ENCODE results near the gene KLHL21. TPM values are rescaled to one million over a fixed set of nuclear protein-coding genes. Genes with fewer than 3 reads are reported as not detected.

Gene KLHL21
- total RNA-seq, result 38.4 and 52.8 TPM in 2 replicates

DNA sequence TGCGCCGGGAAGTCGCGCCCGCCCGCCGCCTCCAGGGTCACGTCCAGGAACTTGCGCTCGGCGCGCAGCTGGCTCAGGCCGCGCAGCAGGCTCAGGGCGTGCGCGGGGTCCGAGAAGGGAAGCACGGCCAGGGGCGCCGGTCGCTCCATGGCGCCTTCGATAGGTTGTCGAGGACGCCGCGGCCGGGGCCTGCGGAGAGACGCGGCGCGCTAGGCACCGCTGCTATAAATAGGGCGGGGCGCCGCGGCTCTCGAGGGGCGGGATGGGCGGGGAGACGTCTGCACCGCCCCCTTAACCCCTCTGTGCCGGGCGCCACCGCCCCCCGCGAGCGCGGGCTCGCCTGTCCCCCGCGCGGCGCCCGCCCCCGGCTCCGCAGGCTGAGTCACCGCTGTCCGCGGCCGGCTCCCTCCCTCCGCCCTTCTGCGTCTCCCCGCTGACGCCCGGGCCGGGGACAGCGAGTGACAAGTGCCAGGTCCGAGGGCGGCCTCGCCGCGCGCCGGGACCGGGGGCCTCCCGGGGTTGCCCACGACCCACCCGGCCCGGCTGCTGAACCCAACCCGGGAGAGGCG is at the start of gene KLHL21:
KLHL21 (minus strand) TSS at position 201 of the 569 bp plus-strand sequence; CDS start at position 149, 52 bp downstream.

DNA sequence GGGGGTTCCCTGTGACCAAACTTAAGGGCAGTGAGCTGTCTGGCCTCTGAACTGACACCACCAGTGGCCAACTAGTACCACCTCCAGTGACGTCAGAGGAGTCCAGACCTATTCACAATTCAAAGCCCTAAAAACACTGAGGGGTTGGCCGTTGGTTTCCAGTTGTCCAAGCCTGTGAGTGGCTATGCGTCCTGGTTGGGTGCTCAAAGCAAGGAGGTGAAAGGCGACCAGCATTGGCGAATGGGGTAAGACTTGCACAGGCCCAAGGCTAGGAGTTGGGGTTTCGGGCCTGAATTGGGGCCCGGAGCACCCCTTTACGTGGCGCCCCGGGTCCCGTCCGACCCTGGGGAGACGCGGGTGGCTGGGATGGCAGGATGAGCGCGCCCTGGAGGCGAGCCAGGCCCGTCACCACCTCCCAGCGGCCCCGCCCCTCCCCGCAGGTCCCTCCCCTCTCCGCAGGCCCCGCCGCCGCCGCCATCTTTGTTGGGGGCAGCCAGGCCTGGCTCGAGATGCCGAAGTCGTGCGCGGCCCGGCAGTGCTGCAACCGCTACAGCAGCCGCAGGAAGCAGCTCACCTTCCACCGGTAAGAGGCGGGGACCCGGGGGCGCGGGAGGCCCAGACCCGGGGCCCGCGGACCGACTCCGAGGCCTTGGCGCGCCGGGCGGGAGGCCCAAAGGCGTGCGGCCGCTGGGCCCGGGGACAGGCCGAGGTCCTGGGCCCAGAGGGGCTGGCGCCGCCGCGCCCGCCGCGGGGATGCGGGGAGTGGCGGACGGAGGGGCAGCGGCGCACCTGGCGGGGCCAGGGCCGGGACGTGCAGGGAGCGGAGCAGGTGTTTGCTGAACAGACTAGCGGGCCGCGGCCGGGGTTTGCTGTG is 22.3 kb upstream of the KLHL21 start, which contains the start of gene THAP3:
THAP3 (plus strand) TSS at position 159 of the 874 bp plus-strand sequence; CDS start at position 510, 351 bp downstream.

GRCh38 chr1:6613361-6614018 is 10.8 kb upstream of the KLHL21 start, which contains the start of gene PHF13:
Gene PHF13, plus strand, starts transcription at chr1:6613731. Its CDS starts 336 bp downstream, at chr1:6614067.

GRCh38 chr1:6579374-6580118 is 23.1 kb downstream of the KLHL21 start, which contains the start of gene ZBTB48:
Gene ZBTB48, plus strand, starts transcription at chr1:6579994. Its CDS starts 616 bp downstream, at chr1:6580610.

GRCh38 chr1:6554907-6555778 is 47.5 kb downstream of the KLHL21 start, which contains the start of gene TAS1R1:
Gene TAS1R1, plus strand, starts transcription at chr1:6555307. Its CDS starts 67 bp downstream, at chr1:6555374.

GRCh38 chr1:6554031-6554906 is 48.4 kb downstream of the KLHL21 start, which contains the start of gene NOL9:
Gene NOL9, minus strand, starts transcription at chr1:6554513. Its CDS starts 11 bp downstream, at chr1:6554502.

Other genes with a start within 250 kb of the KLHL21 start
- 19.2 and 33.7 TPM in 2 replicates for gene ACOT7, start 209.1 kb downstream of the KLHL21 start, total RNA-seq
- gene HES2, start 182.9 kb downstream of the KLHL21 start, total RNA-seq, result 0.12 TPM in 1 of 2 replicates, not detected in the other
- under 0.01 TPM in 1 of 2 replicates, not detected in the other for gene ESPN, start 178.1 kb downstream of the KLHL21 start, total RNA-seq
- gene TNFRSF25, start 136.7 kb downstream of the KLHL21 start, total RNA-seq, result 4.6 and 10.7 TPM in 2 replicates
- gene PLEKHG5, start 111.2 kb downstream of the KLHL21 start, total RNA-seq, result 4.1 and 8.0 TPM in 2 replicates
- gene NOL9, start 48.4 kb downstream of the KLHL21 start, total RNA-seq, result 11.7 and 13.8 TPM in 2 replicates
- gene TAS1R1, start 47.6 kb downstream of the KLHL21 start, total RNA-seq, result 0.17 TPM in 1 of 2 replicates, not detected in the other
- gene ZBTB48, start 22.9 kb downstream of the KLHL21 start, total RNA-seq, result 9.1 and 9.3 TPM in 2 replicates
- 7.5 and 20.0 TPM in 2 replicates for gene PHF13, start 10.9 kb upstream of the KLHL21 start, total RNA-seq
- gene THAP3, start 22.0 kb upstream of the KLHL21 start, total RNA-seq, result 16.8 and 19.3 TPM in 2 replicates
- 14.0 and 25.4 TPM in 2 replicates for gene DNAJC11, start 98.9 kb upstream of the KLHL21 start, total RNA-seq
- gene CAMTA1, start 182.6 kb upstream of the KLHL21 start, total RNA-seq, result 73.2 and 84.9 TPM in 2 replicates

Data from pericardium fibroblast (primary cell).